ENCODE results near the gene HMGN4. TPM values are rescaled to one million over a fixed set of nuclear protein-coding genes. Genes with fewer than 3 reads are reported as not detected.

HMGN4 gene
- polyA plus RNA-seq, 3 donors: 28.1 to 116 (median 91.3) TPM

Small RNAs within 50 kb of the gene (small RNA-seq; reads per million reads assigned to genes)
- gene RNU6-502P (ENCODE audit: insufficient read length, low read depth): not detected

Other genes starting within 250 kb of the HMGN4 start
- 10 to 100 TPM; 30.7 to 69.6 (median 37.8) TPM for gene BTN3A2, start 173.2 kb upstream of the HMGN4 start, polyA plus RNA-seq
- 10 to 100 TPM in 1 of 3 donors, 1 to 10 TPM in 2; 7.0 to 29.3 (median 9.5) TPM for gene BTN2A2, start 155.3 kb upstream of the HMGN4 start, polyA plus RNA-seq
- gene BTN3A1, start 136.1 kb upstream of the HMGN4 start, polyA plus RNA-seq: 100 to 1,000 TPM in 1 of 3 donors, 10 to 100 TPM in 2; 19.7 to 114 (median 25.1) TPM
- 10 to 100 TPM; 17.0 to 53.1 (median 24.6) TPM for gene BTN3A3, start 97.9 kb upstream of the HMGN4 start, polyA plus RNA-seq
- 10 to 100 TPM in 2 of 3 donors, 1 to 10 TPM in 1; 4.3 to 66.4 (median 10.8) TPM for gene BTN2A1, start 80.4 kb upstream of the HMGN4 start, polyA plus RNA-seq
- not detected for gene BTN1A1, start 38.1 kb upstream of the HMGN4 start, polyA plus RNA-seq
- 10 to 100 TPM; 11.6 to 40.6 (median 31.7) TPM for gene ABT1, start 58.6 kb downstream of the HMGN4 start, polyA plus RNA-seq
- gene ZNF322, start 121.4 kb downstream of the HMGN4 start, polyA plus RNA-seq: 1 to 10 TPM; 2.0 to 5.1 (median 3.6) TPM

Measured in CD14-positive monocyte (primary cell).